ENCODE results near the gene CBX7.

Gene CBX7

DNA sequence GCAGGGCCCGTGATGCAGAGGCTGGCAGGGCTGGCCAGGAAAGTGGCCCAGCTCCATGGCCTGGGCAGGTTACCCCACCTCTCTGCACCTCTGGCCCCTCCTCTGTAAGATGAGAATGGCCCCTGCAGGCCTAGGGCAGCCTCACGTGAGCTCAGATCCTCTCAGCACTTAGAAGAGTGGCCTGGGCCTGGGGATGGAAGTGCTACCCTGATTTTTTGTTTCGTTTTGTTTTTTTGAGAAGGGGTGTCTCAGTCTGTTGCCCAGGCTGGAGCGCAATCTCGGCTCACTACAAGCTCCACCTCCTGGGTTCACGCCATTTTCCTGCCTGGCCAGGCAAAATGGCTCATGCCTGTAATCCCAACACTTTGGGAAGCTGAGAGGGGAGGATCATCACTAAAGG is 54.5 kb downstream of the CBX7 start:
- DNase-seq (ENCODE audit: low read depth) = no peak
- TF ChIP-seq CTCF (conservative IDR thresholded peaks at IDR 0.05; ENCODE audit: low read depth, low read length) = no peak
- H3K4me3 ChIP-seq (ENCODE audit: low read length) = no peak overlapping the region

- no peak within 1 kb of the TSS for H3K4me3 ChIP-seq (ENCODE audit: low read length)
- TF ChIP-seq CTCF (conservative IDR thresholded peaks at IDR 0.05; ENCODE audit: low read depth, low read length) = no peak
- DNase-seq (ENCODE audit: low read depth) = no peak
Measured at GRCh38 chr22:39097098-39098020, 55.1 kb downstream of the CBX7 start, which contains the start of gene APOBEC3H. Gene APOBEC3H (plus strand): TSS chr22:39097244. CDS start chr22:39100279, 3,035 bp downstream.

- no peak for DNase-seq (ENCODE audit: low read depth)
- H3K4me3 ChIP-seq (ENCODE audit: low read length) = no peak overlapping the region
- no peak for TF ChIP-seq CTCF (conservative IDR thresholded peaks at IDR 0.05; ENCODE audit: low read depth, low read length)
Measured at GRCh38 chr22:39095971-39096370, 56.5 kb downstream of the CBX7 start.

- H3K4me3 ChIP-seq (ENCODE audit: low read length) = no peak overlapping the region
- no peak for DNase-seq (ENCODE audit: low read depth)
- TF ChIP-seq CTCF (conservative IDR thresholded peaks at IDR 0.05; ENCODE audit: low read depth, low read length) = no peak
Measured at GRCh38 chr22:39094717-39095389, 57.6 kb downstream of the CBX7 start.

DNA sequence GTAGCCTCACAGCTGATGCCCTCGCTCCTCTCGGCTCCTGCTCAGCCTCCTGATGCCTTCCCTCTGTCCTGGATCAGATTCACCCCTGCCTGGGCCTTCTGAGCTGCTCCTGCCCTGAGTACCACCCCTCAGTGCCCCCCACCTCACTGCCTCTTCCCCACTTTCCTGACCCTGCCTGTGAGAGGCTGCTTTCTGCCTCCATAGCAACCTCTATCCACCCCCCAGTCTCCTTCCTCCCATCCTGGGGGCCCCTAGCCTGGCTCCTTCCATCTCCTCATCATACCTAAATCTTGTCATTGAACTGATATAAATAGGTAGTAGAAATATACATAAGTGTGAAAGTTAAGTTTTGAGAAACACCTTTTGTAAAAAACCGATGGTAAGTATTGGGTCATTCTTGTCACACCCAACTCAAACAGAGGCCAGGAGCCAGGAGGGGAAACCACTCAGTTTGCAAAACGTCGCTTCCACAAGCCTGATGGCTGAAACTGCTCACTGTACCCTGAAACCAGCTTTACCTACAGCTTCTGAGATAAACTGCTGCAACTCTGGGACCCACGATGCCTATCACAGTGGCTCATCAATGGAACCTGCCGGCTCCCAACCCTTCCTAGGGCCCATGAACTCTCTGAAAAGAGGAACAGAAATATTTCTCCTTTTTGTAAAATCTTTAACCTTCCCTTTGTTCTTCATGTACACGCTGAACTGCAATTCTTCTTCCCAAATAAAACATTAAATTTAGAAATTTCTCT is 60.2 kb downstream of the CBX7 start:
- no peak overlapping the region for H3K4me3 ChIP-seq (ENCODE audit: low read length)
- TF ChIP-seq CTCF (conservative IDR thresholded peaks at IDR 0.05; ENCODE audit: low read depth, low read length) = no peak
- DNase-seq (ENCODE audit: low read depth) = no peak

GRCh38 chr22:39091126-39092081 is 61.1 kb downstream of the CBX7 start:
- DNase-seq (ENCODE audit: low read depth) = no peak
- no peak overlapping the region for H3K4me3 ChIP-seq (ENCODE audit: low read length)
- TF ChIP-seq CTCF (conservative IDR thresholded peaks at IDR 0.05; ENCODE audit: low read depth, low read length) = no peak
